Midbrain (tissue), 1 donor: ENCODE measurements around the gene GJA3.
"Not testable (repeated sequence)": the region's sequence is repeated elsewhere in the genome, so short reads cannot be mapped to it uniquely, and the experiment has no call there.

Experiments used
- DNase-seq: peaks from one replicate; lab custom pipeline; 2025; lab: John Stamatoyannopoulos, UW

Gene GJA3

GRCh38 chr13:20182231-20182846 lies 21.5 kb upstream of the GJA3 start:
- peak; percentile 71 for DNase-seq

GRCh38 chr13:20181188-20181587 lies 20.3 kb upstream of the GJA3 start:
- no peak for DNase-seq

DNA sequence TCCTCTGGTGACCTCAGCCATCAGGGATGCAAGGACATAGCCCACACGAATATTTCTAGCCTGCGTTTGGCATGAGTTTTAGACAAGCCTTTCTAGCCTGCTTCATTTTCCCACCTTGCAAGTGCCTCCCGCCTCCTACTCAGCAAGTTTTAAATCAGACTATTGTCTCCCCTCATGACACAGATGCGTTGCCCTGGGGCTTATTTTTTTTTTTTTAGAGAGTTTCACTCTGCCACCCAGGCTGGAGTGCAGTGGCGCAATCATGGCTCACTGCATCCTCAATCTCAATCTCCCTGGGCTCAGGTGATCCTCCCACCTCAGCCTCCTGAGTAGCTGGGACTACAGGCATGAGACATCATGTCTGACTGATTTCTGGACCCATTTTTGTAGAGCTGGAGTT lies 17.3 kb upstream of the GJA3 start:
- DNase-seq: no peak

DNA sequence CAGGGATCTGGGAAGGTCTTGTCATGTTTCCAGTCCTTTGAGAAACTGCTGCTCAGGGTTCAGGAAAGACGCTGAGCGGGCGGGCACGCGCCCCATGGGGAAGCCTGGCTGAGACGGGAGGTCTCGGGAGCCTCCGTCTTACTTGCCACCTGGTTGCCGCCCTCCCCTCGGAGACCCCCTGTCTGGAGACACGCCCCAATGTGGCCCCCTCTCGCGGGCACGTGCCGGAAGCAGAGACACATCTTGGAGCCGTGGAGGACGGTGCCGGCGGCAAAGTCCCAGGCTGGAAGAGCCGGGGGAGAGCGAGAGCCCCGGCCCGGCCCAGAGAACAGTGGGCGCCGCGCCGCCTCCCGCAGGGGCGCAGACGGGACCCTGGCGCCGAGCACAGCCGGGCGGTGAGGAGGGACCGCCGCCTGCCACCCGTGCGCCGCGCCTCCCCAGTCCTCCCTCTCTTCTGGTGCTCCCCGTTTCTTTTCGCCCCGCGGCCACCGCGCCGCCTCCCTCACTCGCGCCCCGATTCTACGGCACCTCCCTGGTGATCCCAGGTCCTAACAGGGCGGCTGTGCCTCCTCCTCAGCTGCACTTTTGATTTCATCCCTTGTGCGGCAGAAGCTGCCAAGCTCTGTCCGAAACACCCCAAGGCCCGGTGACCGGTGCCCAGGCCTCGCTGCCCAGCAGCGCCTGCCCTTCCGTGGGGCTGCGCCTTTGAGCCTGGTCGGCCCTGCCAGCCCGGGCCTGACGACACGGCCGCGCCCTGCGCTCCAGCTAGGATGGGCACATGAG lies 16.4 kb upstream of the GJA3 start:
- DNase-seq: no peak

DNA sequence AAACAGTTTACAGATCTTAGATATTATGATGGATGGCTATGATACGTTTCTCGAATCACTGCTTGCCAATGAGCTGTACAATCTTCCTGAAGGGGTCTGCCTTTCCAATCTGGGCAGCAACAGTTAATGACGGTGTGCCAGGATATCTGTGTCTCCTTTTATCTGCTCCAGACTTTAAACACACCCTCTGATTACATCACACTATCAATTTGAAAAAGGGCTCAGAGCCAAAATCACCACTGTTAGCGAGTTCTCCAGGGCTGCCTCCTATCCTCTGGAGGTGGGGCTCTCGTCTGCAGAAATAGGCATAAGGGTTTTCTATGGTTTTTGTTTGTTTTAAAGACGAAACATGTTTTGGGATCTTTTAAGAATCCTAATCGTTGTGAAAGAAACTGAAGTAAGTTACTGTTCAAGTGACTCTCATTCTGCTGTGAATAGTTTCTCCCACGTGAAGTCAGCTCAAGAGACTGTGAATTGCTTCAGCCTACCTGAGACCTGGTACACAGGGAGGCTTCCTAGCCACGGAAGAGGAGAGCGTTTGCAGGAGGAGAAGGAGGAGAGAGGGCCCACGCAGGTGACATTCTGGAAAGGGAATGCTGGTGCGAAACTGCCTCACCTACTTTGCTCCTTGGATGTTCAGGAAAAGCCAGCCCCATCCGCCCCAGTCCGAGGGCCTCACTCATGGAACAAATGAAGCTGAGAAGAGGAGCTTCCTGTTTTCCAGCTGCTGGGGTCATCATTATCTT lies 15.2 kb upstream of the GJA3 start:
- no peak for DNase-seq

- DNase-seq: no peak
Observed at GRCh38 chr13:20175406-20175794, 14.5 kb upstream of the GJA3 start.

DNA sequence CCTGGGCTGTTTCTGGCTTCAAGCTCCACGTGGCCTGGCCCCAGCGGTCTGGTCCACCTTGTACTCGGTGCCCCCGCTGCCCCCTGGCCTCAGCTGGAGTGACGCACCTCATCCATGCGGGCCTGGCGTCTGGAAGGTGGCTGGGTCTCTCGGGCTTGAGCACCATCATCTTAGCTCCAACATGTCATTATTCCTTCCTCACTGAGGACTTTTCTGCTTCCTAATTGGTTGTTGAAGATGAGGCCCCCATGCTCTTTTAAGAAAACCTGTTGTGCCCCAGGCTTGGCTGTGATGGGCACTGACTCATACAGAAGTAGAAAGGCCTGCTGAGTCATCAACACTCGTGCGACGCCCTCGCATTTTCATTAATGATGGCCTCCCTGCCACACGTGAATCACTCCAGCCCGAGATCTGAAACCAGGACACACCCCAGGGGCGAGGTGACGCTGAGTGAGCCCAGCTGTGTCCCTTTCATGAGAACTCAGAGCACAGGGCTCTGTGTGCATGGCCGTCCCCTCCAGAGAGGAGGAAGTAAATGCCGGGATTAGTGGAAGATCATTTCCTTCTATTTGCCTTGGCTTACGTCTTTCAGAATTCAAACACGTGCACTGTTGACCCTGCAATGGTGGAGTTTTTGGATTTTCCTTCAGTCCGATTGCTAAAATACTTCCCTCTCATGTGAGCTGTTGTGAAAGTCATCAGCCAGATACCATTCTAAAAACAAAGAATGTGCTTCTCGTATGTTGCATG lies 14.0 kb upstream of the GJA3 start:
- DNase-seq: no peak

GRCh38 chr13:20173116-20173746 lies 12.4 kb upstream of the GJA3 start:
- no peak for DNase-seq

DNA sequence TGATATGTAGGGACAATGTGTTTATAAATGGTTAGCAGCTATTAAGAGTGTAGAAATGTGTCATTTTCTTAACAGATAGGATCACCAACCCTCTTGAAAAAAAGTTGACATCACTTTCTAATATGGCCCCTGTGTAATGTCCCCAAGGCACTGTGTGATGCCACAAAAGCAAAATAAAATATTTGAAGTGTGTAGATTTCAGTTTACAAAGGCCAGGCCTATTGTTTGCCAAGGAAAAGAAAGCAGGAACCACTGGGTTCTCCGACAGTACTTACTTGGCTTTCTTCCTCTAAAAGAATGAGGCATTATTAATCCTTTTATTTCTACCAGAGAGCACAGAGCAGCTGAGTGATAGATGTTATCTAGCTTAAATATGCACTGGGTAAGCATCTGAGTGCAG lies 10.5 kb upstream of the GJA3 start:
- no peak for DNase-seq

DNA sequence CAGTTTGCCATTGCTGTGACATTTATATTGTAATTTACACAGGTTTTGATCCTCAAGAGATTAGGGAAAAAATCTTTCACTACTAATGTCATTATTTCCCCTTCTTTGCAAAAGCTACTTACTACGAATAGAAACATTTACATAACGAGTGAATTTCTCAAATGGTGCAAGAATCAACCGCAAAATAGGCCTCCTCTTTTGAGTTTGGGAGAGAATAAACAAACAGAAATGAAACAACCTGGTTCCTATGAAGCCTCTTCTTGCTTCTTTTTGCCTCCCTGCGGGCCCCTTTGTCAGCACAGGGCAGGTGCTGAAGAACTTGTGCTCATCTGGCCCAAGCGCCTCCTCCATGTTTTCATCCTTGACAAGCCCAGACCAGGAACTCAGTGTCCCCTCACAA lies 10.1 kb upstream of the GJA3 start:
- no peak for DNase-seq

- DNase-seq: no peak
Observed at GRCh38 chr13:20168396-20168795, 7.5 kb upstream of the GJA3 start.

GRCh38 chr13:20165417-20166257 lies 4.8 kb upstream of the GJA3 start:
- no peak for DNase-seq

DNA sequence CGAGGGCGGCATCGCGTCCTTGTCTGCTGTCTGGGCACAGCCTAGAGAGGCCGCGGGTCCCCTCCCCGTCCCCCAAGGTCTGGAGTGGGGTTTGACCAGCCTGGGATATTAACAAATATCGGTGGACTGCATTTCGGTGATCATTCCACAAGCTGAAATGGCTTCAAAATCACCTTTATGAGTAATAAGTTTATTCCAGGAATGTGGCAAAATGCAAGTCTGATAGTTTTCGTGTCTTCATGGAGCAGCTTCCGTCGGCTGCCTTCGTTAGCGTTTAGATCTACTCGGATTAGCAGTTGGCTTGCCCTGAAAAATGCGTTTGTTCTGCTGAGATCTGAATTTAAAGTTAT lies 1.1 kb upstream of the GJA3 start:
- no peak for DNase-seq

GRCh38 chr13:20161275-20161950 lies 561 bp upstream of the GJA3 start:
- DNase-seq: no peak

GRCh38 chr13:20159646-20160305 lies 1.1 kb downstream of the GJA3 start:
- DNase-seq: no peak

DNA sequence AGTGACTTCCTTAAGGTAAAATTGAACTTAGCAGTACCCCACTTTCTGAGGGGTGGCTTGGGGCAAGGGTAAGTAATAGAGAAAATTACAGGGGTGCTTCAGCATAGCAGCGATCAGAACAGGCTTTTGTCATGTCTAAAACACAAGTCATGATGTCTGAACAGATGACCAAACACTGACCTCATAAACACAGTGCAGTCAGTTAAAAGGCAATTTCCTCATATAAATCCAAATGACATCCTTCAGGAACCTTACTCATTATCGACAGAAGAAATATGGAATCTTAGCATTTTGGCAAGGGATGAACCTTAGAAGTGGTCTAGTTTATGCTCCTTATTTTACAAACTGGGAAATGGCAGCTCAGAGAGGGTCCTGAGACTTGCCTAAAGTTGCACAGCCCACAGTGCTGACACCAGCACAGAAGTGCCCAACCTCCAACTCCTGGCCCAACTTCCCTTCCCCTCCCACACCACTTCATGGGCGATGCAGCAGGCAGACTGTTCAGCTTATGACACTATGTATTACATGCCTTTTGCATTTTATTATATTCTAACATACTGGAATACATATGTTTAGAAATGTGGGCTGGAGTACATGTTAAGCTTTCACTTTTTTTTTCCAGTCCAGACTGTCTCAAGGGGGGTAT lies 3.6 kb downstream of the GJA3 start:
- DNase-seq: no peak

DNA sequence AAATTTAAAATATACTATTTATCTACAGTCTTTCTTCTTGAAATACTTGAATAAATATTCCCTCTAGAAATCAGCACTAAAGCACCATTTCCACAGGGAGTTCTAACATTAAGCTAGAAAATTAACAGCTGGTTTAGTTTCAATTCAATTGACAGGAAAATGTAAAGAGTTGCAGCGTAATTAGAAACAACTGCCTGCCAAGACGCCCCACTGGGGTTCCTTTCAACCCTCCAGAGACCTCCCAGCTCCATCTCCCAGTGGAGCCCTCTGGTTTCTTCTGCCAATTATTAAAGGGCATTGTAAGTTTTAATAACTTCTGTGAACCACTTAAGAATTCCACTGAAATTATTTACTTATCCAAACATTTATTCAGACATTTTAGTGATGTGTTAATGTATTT lies 4.2 kb downstream of the GJA3 start:
- DNase-seq: no peak

GRCh38 chr13:20153290-20153689 lies 7.6 kb downstream of the GJA3 start:
- not testable (repeated sequence) for DNase-seq

DNA sequence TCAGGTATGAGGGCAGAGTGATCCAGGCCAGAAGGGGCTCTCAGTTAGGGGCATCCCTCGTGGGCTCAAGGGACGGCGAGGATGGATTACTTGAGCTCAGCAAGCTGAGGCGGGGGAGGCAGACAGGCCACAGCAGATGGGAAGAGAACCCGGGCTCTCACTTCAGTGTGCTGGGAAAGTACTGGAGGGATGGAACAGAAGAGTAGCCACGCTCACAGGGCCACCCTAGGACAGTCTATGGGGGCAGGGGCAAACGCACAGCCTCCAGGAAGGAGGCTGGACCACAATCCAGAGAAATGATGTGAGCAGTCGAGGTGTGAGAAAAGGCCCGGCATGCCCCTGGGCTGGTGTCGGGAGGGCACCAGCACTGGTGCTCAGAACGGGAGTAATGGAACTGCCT lies 9.2 kb downstream of the GJA3 start:
- no peak for DNase-seq
